HepG2 (cell line): Measurements from ENCODE around the gene ZNF444. TPM values are rescaled to one million over a fixed set of nuclear protein-coding genes. Genes with fewer than 3 reads are reported as not detected.

ENCODE experiments used
- ADNP ChIP-seq: sonication (generic); formaldehyde crosslinking; IDR thresholded peaks from 2 replicates; pipeline ENCODE4 v1.4.0; 2020; ENCODE audit warnings: missing genetic modification reagents
- AGO2 ChIP-seq: fragments of 200-400 bp; formaldehyde crosslinking; optimal IDR thresholded peaks from 2 replicates; pipeline ENCODE3; 2017; ENCODE audit warnings: mild to moderate bottlenecking, low read depth, low read length, moderate library complexity
- FOXK2 ChIP-seq: fragments of 450-650 bp; IDR thresholded peaks from 2 replicates; pipeline ENCODE4 v1.6.1; 2016
- KLF6 ChIP-seq: IDR thresholded peaks from 2 replicates; pipeline ENCODE4 v1.8.0; 2016; ENCODE audit warnings: missing biosample characterization, missing genetic modification reagents
- LBX2 ChIP-seq: sonication (generic); formaldehyde crosslinking; IDR thresholded peaks from 2 replicates; pipeline ENCODE4 v1.5.0; 2020; ENCODE audit warnings: missing genetic modification reagents, mild to moderate bottlenecking, borderline replicate concordance
- MED13 ChIP-seq: sonication (generic); formaldehyde crosslinking; IDR thresholded peaks from 2 replicates; pipeline ENCODE4 v1.5.0; 2020; ENCODE audit warnings: missing genetic modification reagents
- NFATC3 ChIP-seq: sonication (generic); formaldehyde crosslinking; IDR thresholded peaks from 2 replicates; pipeline ENCODE4 v1.5.1; 2020; ENCODE audit warnings: mild to moderate bottlenecking, missing genetic modification reagents
- PAXIP1 ChIP-seq: sonication (generic); formaldehyde crosslinking; conservative IDR thresholded peaks from 2 replicates; pipeline ENCODE4 v1.4.0; 2020; ENCODE audit warnings: mild to moderate bottlenecking, missing genetic modification reagents, moderate library complexity
- PTBP1 ChIP-seq: fragments of 200-400 bp; formaldehyde crosslinking; IDR thresholded peaks from 2 replicates; pipeline ENCODE4 v1.6.1; 2018; ENCODE audit warnings: low read length, low read depth; ENCODE audit not compliant: poor library complexity, severe bottlenecking
- SIN3A ChIP-seq: IDR thresholded peaks from 2 replicates; pipeline ENCODE4 v1.6.1; 2011; ENCODE audit warnings: low read depth, mild to moderate bottlenecking, control low read depth, low read length, borderline replicate concordance
- YEATS4 ChIP-seq: sonication (generic); formaldehyde crosslinking; IDR thresholded peaks from 2 replicates; pipeline ENCODE4 v1.4.0; 2020; ENCODE audit warnings: missing genetic modification reagents, borderline replicate concordance
- ZFP41 ChIP-seq: sonication (generic); formaldehyde crosslinking; IDR thresholded peaks from 2 replicates; pipeline ENCODE4 v1.4.0; 2020; ENCODE audit warnings: mild to moderate bottlenecking, missing genetic modification reagents, borderline replicate concordance
- ZNF180 ChIP-seq: sonication (generic); formaldehyde crosslinking; IDR thresholded peaks from 2 replicates; pipeline ENCODE4 v1.4.0; 2020; ENCODE audit warnings: low read depth, missing genetic modification reagents, borderline replicate concordance
- ZNF331 ChIP-seq: sonication (generic); formaldehyde crosslinking; IDR thresholded peaks from 2 replicates; pipeline ENCODE4 v1.4.0; 2020; ENCODE audit warnings: missing genetic modification reagents
- ZNF543 ChIP-seq: sonication (generic); formaldehyde crosslinking; IDR thresholded peaks from 2 replicates; pipeline ENCODE4 v1.4.0; 2020; ENCODE audit warnings: mild to moderate bottlenecking, missing genetic modification reagents
- ZNF629 ChIP-seq: sonication (generic); formaldehyde crosslinking; conservative IDR thresholded peaks from 2 replicates; pipeline ENCODE4 v1.5.0; 2020; ENCODE audit warnings: missing genetic modification reagents
- ZNF746 ChIP-seq: sonication (generic); formaldehyde crosslinking; IDR thresholded peaks from 2 replicates; pipeline ENCODE4 v1.8.0; 2022; ENCODE audit warnings: mild to moderate bottlenecking, missing genetic modification reagents
- polyA plus RNA-seq, 8 experiments: library from polyadenylated mRNA; depleted of rRNA in 3 of 8; stranded (reverse) in 7 of 8; unstranded in 1 of 8; fragments of >200 nt; fragmentation: Illumina TruSeq in 4 of 8; extraction: Trizol in 4 of 8; gene quantifications; 2 replicates each; pipeline versions ENCODE4 v1.2.1 to v1.2.3, GENCODE V29; 2011 to 2016; ENCODE audit warnings: low read depth in 4 of 8, missing spikeins in 1 of 8, mixed read lengths in 1 of 8; ENCODE audit not compliant: insufficient read depth in 1 of 8
- total RNA-seq, 5 experiments: library from RNA; depleted of rRNA; stranded (reverse); fragments of >200 nt; fragmentation: Illumina TruSeq; extraction: Trizol; gene quantifications; 2 replicates each; pipeline ENCODE4 v1.2.3, GENCODE V29; 2016; ENCODE audit warnings: low read depth in 1 of 5
- TF ChIP-seq, protein P1 (sequence below): sonication (generic); formaldehyde crosslinking; IDR thresholded peaks from 2 replicates; pipeline ENCODE4 v1.5.0; 2020; ENCODE audit warnings: mild to moderate bottlenecking, missing genetic modification reagents
- TF ChIP-seq, protein P2 (sequence below): sonication (generic); formaldehyde crosslinking; IDR thresholded peaks from 2 replicates; pipeline ENCODE4 v1.4.0; 2020; ENCODE audit warnings: mild to moderate bottlenecking, missing genetic modification reagents
- TF ChIP-seq, protein P3 (sequence below), 2 experiments: IDR thresholded peaks; 2 replicates each; pipeline ENCODE4 v1.6.1; 2011 to 2012; ENCODE audit warnings: low read length in 2 of 2, borderline replicate concordance in 1 of 2, low read depth in 1 of 2, mild to moderate bottlenecking in 1 of 2, moderate library complexity in 1 of 2

The ZNF444 gene
- total and polyA plus RNA-seq, 2 of the 13 experiments (the other 11 are each of a cell fraction or from before 2014, with no cell fraction given), result 27.4 to 30.3 TPM

- no peak; the same call in 1 of the 2 replicates for TF ChIP-seq PAXIP1
- TF ChIP-seq ZNF629 (CRISPR knock-in tag), result no peak
- no peak for TF ChIP-seq NFATC3 (CRISPR knock-in tag)
- TF ChIP-seq SIN3A, result peak; percentile 36; the same call in 1 of the 2 replicates
- TF ChIP-seq, protein P1, sequence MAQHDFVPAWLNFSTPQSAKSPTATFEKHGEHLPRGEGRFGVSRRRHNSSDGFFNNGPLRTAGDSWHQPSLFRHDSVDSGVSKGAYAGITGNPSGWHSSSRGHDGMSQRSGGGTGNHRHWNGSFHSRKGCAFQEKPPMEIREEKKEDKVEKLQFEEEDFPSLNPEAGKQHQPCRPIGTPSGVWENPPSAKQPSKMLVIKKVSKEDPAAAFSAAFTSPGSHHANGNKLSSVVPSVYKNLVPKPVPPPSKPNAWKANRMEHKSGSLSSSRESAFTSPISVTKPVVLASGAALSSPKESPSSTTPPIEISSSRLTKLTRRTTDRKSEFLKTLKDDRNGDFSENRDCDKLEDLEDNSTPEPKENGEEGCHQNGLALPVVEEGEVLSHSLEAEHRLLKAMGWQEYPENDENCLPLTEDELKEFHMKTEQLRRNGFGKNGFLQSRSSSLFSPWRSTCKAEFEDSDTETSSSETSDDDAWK (CRISPR knock-in tag), result no peak
- TF ChIP-seq MED13 (CRISPR knock-in tag), result no peak
- TF ChIP-seq LBX2, result no peak
- no peak for TF ChIP-seq ZNF543 (CRISPR knock-in tag)
- TF ChIP-seq AGO2, result no peak
- TF ChIP-seq, protein P2, sequence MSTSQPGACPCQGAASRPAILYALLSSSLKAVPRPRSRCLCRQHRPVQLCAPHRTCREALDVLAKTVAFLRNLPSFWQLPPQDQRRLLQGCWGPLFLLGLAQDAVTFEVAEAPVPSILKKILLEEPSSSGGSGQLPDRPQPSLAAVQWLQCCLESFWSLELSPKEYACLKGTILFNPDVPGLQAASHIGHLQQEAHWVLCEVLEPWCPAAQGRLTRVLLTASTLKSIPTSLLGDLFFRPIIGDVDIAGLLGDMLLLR (CRISPR knock-in tag), result no peak
- no peak for TF ChIP-seq KLF6 (CRISPR knock-in tag)
- TF ChIP-seq ZNF180 (CRISPR knock-in tag), result no peak
- TF ChIP-seq ZFP41, result no peak
- TF ChIP-seq FOXK2, result peak; percentile 70
- TF ChIP-seq, protein P3, sequence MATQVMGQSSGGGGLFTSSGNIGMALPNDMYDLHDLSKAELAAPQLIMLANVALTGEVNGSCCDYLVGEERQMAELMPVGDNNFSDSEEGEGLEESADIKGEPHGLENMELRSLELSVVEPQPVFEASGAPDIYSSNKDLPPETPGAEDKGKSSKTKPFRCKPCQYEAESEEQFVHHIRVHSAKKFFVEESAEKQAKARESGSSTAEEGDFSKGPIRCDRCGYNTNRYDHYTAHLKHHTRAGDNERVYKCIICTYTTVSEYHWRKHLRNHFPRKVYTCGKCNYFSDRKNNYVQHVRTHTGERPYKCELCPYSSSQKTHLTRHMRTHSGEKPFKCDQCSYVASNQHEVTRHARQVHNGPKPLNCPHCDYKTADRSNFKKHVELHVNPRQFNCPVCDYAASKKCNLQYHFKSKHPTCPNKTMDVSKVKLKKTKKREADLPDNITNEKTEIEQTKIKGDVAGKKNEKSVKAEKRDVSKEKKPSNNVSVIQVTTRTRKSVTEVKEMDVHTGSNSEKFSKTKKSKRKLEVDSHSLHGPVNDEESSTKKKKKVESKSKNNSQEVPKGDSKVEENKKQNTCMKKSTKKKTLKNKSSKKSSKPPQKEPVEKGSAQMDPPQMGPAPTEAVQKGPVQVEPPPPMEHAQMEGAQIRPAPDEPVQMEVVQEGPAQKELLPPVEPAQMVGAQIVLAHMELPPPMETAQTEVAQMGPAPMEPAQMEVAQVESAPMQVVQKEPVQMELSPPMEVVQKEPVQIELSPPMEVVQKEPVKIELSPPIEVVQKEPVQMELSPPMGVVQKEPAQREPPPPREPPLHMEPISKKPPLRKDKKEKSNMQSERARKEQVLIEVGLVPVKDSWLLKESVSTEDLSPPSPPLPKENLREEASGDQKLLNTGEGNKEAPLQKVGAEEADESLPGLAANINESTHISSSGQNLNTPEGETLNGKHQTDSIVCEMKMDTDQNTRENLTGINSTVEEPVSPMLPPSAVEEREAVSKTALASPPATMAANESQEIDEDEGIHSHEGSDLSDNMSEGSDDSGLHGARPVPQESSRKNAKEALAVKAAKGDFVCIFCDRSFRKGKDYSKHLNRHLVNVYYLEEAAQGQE (IDR thresholded peaks at IDR 0.05; ENCODE audit: borderline replicate concordance in 1 of 2, low read depth in 1 of 2, low read length in 2 of 2), result no peak
- TF ChIP-seq ZNF331 (CRISPR knock-in tag), result peak; percentile 64; the same call in 1 of the 2 replicates
- TF ChIP-seq YEATS4, result peak; percentile 33; the same call in 1 of the 2 replicates
- no peak for TF ChIP-seq PTBP1
- TF ChIP-seq ZNF746 (CRISPR knock-in tag), result no peak; the same call in 1 of the 2 replicates
- no peak for TF ChIP-seq ADNP
These were observed at the start of gene ZNF444 (continued) for GRCh38 chr19:56140583-56141416.
